GM21825 (cell line): ENCODE measurements around the gene INAFM1.
A peak's percentile ranks its signal among the peaks of the same experiment; 100 is the strongest.
"Not testable (repeated sequence)": the region's sequence is repeated elsewhere in the genome, so short reads cannot be mapped to it uniquely, and the experiment has no call there.

ENCODE experiments used
- ATAC-seq: cut with Tn5 transposase; IDR thresholded peaks from one replicate; pipeline ENCODE4 v1.9.1; 2021; ENCODE audit warnings: mild to moderate bottlenecking, moderate library complexity; ENCODE audit not compliant: unreplicated experiment

INAFM1 gene

GRCh38 chr19:47240996-47241918, 33.4 kb upstream of the INAFM1 start:
- ATAC-seq: no peak

DNA sequence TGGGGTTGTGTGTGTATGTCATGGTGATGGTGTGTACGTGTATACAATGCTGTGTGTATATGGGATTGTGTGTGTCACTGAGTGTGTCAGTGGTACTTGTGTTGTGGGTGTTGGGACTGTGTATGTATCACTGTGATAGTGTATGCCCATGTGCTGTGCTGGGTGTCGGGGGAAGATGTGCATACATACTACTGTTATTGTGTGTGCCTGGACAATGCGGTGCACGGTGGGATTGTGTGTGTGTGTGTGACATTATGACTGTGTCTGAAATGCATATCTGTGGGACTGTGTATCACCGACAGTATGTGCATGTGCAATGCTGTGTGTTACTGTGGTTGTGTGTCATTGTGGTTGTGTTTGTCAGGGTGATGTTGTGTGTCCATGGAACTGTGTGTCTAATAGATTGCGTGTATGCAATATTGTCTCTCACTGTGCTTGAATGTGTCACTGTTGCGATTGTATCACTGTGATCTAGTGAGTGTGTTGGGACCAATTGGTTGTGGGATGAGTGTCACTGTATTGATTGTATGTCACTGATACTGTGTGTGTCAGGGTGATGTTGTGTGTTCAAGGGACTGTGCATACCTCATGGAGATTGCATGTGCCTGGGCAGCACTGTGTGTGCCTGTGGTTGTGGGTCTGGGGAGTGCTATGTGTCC, 32.6 kb upstream of the INAFM1 start:
- no peak for ATAC-seq

DNA sequence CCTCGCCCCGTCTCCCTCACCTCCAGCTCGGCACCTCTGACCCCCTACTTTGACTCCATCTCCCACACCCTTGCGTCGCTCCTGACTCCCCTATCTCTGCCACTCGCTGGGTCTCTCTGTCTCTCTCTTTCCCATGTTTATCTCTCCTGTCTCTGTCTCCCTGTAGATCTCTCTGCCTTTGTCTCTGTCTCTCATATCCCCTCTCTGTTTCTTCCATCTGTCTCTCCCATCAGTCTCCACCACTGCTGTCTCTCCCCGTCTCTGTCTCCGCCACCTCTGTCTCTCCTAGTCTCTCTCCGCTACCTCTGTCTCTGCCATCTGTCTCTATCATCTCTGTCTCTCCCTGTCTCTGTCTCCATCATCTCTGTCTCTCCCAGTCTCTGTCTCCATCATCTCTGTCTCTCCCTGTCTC, 31.3 kb upstream of the INAFM1 start:
- no peak for ATAC-seq

DNA sequence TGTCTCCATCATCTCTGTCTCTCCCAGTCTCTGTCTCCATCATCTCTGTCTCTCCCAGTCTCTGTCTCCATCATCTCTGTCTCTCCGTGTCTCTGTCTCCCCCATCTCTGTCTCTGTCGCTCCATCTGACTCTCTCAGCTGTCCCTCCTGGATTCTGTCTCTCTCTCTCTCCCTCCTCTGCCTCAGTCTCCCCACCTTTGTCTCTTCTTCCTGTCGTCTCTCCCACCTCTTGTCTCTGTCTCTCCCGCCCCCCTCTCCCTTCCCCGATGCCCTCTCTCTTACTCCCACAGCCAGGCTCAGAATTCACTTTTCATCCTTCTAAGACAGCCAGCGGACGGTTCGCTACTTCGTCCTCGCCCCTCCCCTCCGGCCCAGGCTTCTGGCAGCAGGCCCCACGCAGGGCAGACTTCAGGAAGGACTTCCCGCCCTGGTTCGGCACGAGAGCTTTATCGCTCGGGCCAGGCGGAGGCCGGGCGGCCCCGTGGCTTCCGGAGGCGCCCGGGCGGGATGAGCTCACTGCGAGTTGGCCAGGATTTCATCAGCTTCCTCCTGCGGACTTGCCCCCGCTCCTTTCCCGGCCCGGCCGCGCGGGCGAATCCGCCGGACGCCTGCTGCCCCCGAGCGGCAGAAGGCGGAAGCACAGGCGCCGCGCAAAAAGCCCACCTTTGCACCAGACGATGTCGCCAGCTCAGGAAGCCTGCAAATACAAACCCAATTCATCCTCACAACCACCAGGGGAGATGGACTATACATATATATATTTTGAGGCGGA, 30.7 kb upstream of the INAFM1 start:
- ATAC-seq: peak; percentile 58

DNA sequence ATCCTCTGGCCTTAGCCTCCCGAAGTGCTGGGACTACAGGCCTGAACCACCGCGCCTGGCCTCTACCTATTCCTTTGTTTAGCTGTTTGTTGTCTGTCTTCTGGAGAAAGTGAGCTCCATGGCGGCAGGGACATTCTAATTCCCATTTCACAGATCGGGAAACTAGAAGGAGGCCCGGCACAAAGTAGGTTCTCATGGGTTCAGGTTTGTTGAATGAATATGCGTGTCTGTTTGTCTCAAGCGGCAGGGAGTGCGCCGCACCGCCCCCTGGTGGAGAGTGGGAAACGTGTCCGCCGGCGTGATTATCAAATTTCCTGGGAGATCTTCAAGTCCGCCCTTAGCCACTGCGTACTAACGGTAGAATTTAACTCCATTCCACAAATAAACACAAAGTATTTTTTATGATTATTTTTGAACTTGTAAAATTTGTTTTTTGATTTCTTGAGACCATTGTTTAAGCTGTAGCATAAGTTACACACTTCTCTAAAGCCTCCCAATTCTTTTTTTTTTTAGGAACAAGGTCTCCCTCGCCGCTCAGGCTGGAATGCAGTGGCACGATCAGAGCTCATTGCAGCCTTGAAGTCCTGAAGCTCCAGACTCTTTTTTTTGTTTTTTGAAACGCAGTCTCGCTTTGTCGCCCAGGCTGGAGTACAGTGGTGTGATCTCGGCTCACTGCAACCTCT, 27.2 kb upstream of the INAFM1 start:
- no peak for ATAC-seq

DNA sequence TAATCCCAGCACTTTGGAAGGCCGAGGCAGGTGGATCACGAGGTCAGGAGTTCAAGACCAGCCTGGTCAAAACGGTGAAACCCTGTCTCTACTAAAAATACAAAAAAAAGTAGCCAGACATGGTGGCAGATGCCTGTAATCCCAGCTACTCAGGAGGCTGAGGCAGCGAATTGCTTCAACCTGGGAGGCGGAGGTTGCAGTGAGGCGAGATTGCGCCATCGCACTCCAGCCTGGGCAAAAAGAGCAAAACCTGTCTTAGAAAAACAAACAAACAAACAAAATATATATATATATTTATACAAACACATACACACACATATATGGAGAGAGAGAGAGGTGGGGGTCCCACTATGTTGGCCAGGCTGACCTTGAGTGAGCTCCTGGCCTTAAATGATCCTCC, 21.7 kb upstream of the INAFM1 start:
- ATAC-seq: not testable (repeated sequence)

GRCh38 chr19:47253467-47253881, 21.2 kb upstream of the INAFM1 start:
- ATAC-seq: no peak

DNA sequence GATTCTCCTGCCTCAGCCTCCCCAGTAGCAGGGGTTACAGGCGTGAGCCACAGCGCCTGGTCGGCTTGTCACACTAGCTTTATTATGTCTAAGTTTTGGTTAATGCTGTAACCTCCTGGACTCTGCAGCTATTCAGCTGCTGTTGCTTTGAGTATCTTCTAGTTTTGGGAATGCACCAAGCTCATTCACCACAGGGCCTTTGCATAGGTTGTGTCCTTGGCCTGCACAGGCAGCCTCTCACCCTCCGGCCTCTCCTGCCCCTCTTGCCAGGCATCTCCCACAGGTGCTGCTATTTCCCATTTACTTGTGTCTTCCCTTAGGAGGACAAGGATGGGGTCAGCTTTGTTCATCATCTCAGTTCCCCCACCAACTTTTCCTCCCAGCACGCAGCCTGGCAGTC, 20.7 kb upstream of the INAFM1 start:
- no peak for ATAC-seq

GRCh38 chr19:47255879-47256692, 18.6 kb upstream of the INAFM1 start, which contains the start of gene CCDC9:
Gene CCDC9, plus strand, starts transcription at chr19:47256525. Its CDS starts 1,876 bp downstream, at chr19:47258401.
- peak; percentile 42 for ATAC-seq

GRCh38 chr19:47256693-47257410, 17.8 kb upstream of the INAFM1 start:
- peak; percentile 56 for ATAC-seq

DNA sequence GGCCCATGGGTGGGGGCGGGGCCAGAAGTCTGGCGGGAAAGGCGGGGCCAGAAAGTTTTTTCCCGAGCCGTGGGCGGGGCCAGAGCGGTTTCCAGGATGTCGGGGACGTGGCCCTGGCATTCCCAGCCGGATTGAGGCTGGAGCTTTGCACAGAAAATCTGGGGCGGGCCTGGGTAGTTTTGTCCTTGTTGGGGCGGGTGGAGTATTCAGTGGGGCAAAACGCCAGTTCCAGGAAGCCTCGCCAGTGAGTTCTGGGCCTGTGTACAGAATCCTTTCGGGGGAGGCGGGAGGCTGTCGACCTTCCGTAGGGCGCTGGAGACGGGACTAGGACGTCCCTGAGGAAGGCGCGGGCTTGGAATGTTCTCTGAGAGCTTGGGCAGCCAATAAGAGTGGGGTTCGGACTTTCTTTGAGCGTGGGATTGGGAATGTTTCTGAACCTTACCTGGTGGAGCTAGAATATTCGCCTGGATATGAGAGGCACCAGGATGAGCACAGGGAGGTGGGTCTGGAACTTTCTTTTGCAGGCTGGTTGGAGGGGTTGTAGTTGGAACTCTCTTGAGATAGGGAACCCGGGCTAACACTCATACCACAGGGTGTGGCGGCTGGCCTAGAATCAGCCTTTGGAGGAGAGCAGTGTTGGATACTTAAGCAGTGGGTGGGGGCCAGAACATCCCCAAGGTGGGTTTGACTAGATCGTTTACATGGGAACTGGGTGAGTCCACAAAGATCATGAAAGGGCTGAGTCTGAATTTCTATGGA, 17.1 kb upstream of the INAFM1 start:
- no peak for ATAC-seq

DNA sequence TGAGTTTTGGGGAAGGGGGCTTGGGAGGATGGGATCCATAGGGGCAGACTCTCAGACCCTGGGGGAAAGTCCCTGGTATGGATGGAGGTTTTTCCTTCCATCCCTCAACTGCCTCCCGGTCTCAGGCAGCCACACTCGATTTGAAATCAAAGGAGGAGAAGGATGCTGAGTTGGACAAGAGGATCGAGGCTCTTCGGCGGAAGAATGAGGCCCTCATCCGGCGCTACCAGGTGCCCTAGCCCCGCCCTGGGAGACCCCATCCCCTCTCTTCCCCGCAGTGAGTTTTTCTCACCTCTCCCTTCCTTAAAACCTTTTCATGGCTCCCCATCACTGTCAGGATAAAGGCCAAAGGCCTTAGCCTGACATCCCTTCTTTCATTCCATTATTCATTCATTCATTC, 16.3 kb upstream of the INAFM1 start:
- ATAC-seq: no peak

- ATAC-seq: no peak
Observed at GRCh38 chr19:47258895-47259555, 15.7 kb upstream of the INAFM1 start.

- ATAC-seq: no peak
Observed at GRCh38 chr19:47260476-47260875, 14.2 kb upstream of the INAFM1 start.

- not testable (repeated sequence) for ATAC-seq
Observed at GRCh38 chr19:47261946-47262793, 12.5 kb upstream of the INAFM1 start.

- no peak for ATAC-seq
Observed at GRCh38 chr19:47264629-47265028, 10.1 kb upstream of the INAFM1 start.

GRCh38 chr19:47266401-47266941, 8.2 kb upstream of the INAFM1 start:
- no peak for ATAC-seq
